Measurements from ENCODE around the gene FAAP20.

DNA sequence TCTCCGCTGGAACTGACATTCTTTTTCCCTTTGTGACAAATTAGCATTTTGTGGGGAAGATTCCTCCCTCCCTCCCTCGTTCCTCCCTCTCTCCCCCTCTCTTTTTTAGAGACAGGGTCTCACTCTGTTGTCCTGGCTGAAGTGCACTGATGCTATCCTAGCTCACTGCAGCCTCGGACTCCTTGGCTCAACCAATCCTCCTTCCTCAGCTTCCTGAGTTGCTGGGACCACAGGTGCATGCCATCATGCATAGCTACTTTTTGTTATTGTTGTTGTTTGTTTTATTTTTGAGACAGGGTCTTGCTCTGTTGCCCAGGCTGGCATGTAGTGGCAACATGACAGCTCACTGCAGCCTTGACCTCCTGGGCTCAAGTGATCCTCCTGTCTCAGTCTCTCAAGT is 26.7 kb upstream of the FAAP20 start:
- TF ChIP-seq, protein P1, sequence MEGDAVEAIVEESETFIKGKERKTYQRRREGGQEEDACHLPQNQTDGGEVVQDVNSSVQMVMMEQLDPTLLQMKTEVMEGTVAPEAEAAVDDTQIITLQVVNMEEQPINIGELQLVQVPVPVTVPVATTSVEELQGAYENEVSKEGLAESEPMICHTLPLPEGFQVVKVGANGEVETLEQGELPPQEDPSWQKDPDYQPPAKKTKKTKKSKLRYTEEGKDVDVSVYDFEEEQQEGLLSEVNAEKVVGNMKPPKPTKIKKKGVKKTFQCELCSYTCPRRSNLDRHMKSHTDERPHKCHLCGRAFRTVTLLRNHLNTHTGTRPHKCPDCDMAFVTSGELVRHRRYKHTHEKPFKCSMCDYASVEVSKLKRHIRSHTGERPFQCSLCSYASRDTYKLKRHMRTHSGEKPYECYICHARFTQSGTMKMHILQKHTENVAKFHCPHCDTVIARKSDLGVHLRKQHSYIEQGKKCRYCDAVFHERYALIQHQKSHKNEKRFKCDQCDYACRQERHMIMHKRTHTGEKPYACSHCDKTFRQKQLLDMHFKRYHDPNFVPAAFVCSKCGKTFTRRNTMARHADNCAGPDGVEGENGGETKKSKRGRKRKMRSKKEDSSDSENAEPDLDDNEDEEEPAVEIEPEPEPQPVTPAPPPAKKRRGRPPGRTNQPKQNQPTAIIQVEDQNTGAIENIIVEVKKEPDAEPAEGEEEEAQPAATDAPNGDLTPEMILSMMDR (IDR thresholded peaks at IDR 0.05; ENCODE audit: poor library complexity): no peak
- no peak for TF ChIP-seq EZH2 (IDR thresholded peaks at IDR 0.05; ENCODE audit: borderline replicate concordance)
- TF ChIP-seq EZH2phosphoT487 (IDR thresholded peaks at IDR 0.05; ENCODE audit: low read depth, severe bottlenecking, unreplicated experiment): no peak

All from hepatocyte (in vitro differentiated cells).